Measurements from ENCODE around the gene RPS25. TPM values are rescaled to one million over a fixed set of nuclear protein-coding genes. Genes with fewer than 3 reads are reported as not detected.
"Not testable (repeated sequence)": the region's sequence is repeated elsewhere in the genome, so short reads cannot be mapped to it uniquely, and the experiment has no call there.

The RPS25 gene
- total RNA-seq, 1 donor from 2014 or later, result 1,353 TPM

- no peak for DNase-seq (ENCODE audit: low spot score)
Observed at GRCh38 chr11:119016216-119017009, 1.7 kb downstream of the RPS25 start.

GRCh38 chr11:119015054-119015611, 3.0 kb downstream of the RPS25 start:
- DNase-seq (ENCODE audit: low spot score), result no peak

GRCh38 chr11:119014209-119014924, 3.8 kb downstream of the RPS25 start:
- DNase-seq (ENCODE audit: low spot score), result no peak

- no peak for DNase-seq (ENCODE audit: low spot score)
Observed at GRCh38 chr11:119012629-119013170, 5.4 kb downstream of the RPS25 start.

- no peak for DNase-seq (ENCODE audit: low spot score)
Observed at GRCh38 chr11:119011476-119012053, 6.6 kb downstream of the RPS25 start.

- DNase-seq (ENCODE audit: low spot score), result no peak
Observed at GRCh38 chr11:119006656-119007055, 11.5 kb downstream of the RPS25 start.

- no peak for DNase-seq (ENCODE audit: low spot score)
Observed at GRCh38 chr11:119000906-119001305, 17.2 kb downstream of the RPS25 start.

- no peak for DNase-seq (ENCODE audit: low spot score)
Observed at GRCh38 chr11:118998822-118999221, 19.3 kb downstream of the RPS25 start.

GRCh38 chr11:118998388-118998717, 19.8 kb downstream of the RPS25 start:
- no peak for DNase-seq (ENCODE audit: low spot score)

- peak; percentile 95 for DNase-seq (ENCODE audit: low spot score)
Observed at GRCh38 chr11:118997627-118998387, 20.3 kb downstream of the RPS25 start, which contains the start of gene CENATAC. Gene CENATAC (plus strand): TSS chr11:118998138. CDS start chr11:118998198, 60 bp downstream.

- DNase-seq (ENCODE audit: low spot score), result no peak
Observed at GRCh38 chr11:118996926-118997626, 21.1 kb downstream of the RPS25 start.

GRCh38 chr11:118991486-118992038, 26.6 kb downstream of the RPS25 start:
- DNase-seq (ENCODE audit: low spot score), result not testable (repeated sequence)

- DNase-seq (ENCODE audit: low spot score), result peak; percentile 74
Observed at GRCh38 chr11:118988280-118988679, 29.9 kb downstream of the RPS25 start.

GRCh38 chr11:118984825-118985224, 33.3 kb downstream of the RPS25 start:
- DNase-seq (ENCODE audit: low spot score), result no peak

- not testable (repeated sequence) for DNase-seq (ENCODE audit: low spot score)
Observed at GRCh38 chr11:118984337-118984736, 33.8 kb downstream of the RPS25 start.

GRCh38 chr11:118980191-118980881, 37.8 kb downstream of the RPS25 start:
- no peak for DNase-seq (ENCODE audit: low spot score)

GRCh38 chr11:118979434-118979833, 38.7 kb downstream of the RPS25 start:
- no peak for DNase-seq (ENCODE audit: low spot score)

- no peak for DNase-seq (ENCODE audit: low spot score)
Observed at GRCh38 chr11:118975771-118976709, 42.1 kb downstream of the RPS25 start.

GRCh38 chr11:118973985-118974384, 44.2 kb downstream of the RPS25 start:
- DNase-seq (ENCODE audit: low spot score), result no peak
